Fibroblast of villous mesenchyme (primary cell): ENCODE data around the gene TCF7L1. TPM values are rescaled to one million over a fixed set of nuclear protein-coding genes. Genes with fewer than 3 reads are reported as not detected.

Experiments used
- DNase-seq: peaks from one replicate; pipeline ENCODE4 v3.0.0-alpha.2; 2010; ENCODE audit warnings: low read depth
- H3K4me3 ChIP-seq: 2 replicates; pipeline ENCODE4 v1.5.1; 2011; ENCODE audit warnings: low read depth, mild to moderate bottlenecking, low read length
- CTCF ChIP-seq: IDR thresholded peaks from 2 replicates; pipeline ENCODE4 v1.5.1; 2012; ENCODE audit warnings: low read depth, mild to moderate bottlenecking, low read length; ENCODE audit not compliant: insufficient read depth
- total RNA-seq: library from RNA; depleted of rRNA; stranded (reverse); fragments of >200 nt; gene quantifications from 2 replicates; pipeline ENCODE4 v1.2.3, GENCODE V29; 2012

TCF7L1 gene
- total RNA-seq, 1 donor = 4.3 TPM

DNA sequence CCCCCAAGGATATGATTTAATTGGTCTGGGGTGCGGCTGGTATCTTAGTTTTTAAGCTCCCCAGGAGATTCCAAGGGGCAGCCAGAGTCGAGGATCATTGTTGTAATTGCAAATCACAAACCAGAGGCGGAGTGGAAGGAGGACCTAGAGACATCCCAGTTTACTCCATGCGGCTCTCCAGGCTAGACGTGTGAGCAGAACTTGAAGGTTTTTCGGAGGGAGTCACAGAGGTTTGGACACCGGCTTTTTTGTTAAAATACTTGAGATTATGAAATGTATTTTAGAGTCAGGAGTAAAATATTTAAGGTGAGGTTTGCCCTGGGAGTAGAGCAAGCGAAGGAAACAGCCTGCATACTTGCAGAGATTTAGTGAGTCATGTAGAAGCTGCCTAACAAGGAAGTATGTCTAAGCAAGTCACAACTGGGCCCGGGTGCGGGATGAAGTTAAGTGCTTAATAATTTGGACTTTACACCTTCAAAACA is 155.1 kb downstream of the TCF7L1 start:
- no peak overlapping the region for H3K4me3 ChIP-seq
- TF ChIP-seq CTCF = no peak
- no peak for DNase-seq

- H3K4me3 ChIP-seq = no peak overlapping the region
- DNase-seq = no peak
- no peak for TF ChIP-seq CTCF
Observed at GRCh38 chr2:85291425-85292023, 158.3 kb downstream of the TCF7L1 start.

DNA sequence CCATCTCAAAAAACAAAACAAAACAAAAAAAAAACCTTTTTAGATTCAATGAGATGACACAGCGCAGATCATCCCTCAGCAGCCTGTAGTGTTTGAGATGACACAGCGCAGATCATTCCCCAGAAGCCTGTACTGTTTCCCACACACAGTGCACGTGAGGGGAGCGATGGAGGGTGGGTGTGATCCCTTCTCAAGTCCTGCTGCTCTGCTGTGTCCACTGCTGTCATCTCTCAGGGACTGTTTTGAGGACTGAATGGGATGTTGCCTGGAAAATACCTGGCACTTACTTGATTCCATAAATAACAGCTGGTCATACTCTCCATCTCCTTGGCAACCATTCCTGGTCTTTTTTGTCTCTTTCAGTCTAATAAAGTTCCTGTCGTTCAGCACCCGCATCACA is 168.9 kb downstream of the TCF7L1 start:
- H3K4me3 ChIP-seq = no peak overlapping the region
- no peak for DNase-seq
- TF ChIP-seq CTCF = no peak

DNA sequence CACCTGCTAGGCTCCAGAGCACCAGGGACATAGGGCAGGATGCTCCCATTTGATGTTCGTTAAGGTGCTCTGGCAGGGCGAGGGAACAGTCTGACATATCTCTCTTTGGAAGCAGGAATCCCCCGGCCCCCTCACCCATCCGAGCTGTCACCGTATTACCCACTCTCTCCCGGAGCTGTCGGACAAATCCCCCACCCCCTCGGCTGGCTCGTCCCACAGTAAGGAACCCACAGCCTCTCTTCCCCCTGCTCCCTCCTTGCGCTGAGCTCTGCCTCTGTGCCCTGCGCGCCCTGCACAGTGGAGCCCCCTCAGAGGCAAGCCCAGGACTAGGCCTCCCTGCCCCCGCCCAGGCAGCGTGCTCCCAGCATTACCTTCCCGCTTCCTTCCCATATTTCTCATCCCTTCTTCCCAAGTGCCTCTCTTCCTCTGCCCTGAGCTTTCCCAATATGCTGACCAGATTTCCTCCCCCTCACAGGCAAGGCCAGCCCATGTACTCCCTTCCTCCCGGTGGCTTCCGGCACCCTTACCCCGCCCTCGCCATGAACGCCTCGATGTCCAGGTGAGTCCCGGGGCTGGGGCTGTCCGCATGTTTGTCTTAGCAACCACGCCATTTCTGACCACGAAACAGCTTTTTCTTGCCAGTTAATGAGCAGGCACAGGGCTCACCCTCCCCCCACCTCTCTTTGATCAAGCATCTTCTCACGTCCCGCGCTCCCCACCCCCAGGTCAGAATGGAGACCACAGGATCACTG is 170.8 kb downstream of the TCF7L1 start:
- H3K4me3 ChIP-seq = no peak overlapping the region
- TF ChIP-seq CTCF = no peak
- no peak for DNase-seq

DNA sequence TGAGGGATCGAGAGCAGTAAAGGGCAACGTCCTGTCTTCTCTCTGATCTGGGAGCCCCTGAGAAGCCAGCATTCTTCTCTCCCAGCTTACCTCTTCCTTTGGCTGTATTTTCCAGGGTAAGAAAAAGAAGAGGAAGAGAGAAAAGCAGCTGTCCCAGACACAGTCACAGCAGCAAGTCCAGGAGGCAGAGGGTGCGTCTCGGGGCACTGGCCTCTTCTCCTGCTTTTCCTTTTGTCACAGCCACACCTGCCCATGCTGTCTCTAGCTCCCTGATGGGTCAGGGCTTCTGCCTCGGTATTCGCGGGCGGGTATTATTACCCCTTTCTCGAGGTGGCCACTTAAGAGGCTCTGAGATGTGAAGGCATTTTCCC is 174.3 kb downstream of the TCF7L1 start:
- TF ChIP-seq CTCF = no peak
- DNase-seq = no peak
- H3K4me3 ChIP-seq = no peak overlapping the region

- no peak overlapping the region for H3K4me3 ChIP-seq
- no peak for TF ChIP-seq CTCF
- DNase-seq = no peak
Observed at GRCh38 chr2:85308201-85308600, 175.0 kb downstream of the TCF7L1 start.
